ENCODE measurements around the gene FBXL20.

DNA sequence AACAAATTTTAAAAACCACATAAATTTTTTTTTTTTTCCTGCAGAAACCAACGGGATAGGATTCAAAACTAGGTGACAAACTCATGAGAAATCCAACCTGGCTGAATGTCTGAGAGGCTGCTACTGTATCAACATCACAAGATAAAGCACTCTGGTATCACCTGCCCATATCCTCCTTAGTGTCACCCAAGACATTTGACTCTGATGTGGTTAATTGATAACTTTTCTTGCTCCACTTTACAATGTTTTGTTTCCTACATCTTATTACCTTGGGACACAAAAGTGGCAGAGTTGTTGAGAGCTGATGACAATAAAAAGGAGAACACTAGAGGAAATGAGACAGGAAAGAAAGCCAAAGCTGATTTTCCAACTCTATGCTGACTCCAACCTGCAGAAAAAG is 4.0 kb upstream of the FBXL20 start:
- TF ChIP-seq, protein P1, sequence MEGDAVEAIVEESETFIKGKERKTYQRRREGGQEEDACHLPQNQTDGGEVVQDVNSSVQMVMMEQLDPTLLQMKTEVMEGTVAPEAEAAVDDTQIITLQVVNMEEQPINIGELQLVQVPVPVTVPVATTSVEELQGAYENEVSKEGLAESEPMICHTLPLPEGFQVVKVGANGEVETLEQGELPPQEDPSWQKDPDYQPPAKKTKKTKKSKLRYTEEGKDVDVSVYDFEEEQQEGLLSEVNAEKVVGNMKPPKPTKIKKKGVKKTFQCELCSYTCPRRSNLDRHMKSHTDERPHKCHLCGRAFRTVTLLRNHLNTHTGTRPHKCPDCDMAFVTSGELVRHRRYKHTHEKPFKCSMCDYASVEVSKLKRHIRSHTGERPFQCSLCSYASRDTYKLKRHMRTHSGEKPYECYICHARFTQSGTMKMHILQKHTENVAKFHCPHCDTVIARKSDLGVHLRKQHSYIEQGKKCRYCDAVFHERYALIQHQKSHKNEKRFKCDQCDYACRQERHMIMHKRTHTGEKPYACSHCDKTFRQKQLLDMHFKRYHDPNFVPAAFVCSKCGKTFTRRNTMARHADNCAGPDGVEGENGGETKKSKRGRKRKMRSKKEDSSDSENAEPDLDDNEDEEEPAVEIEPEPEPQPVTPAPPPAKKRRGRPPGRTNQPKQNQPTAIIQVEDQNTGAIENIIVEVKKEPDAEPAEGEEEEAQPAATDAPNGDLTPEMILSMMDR (IDR thresholded peaks at IDR 0.05) = no peak
- TF ChIP-seq POLR2A (IDR thresholded peaks at IDR 0.05) = no peak
- TF ChIP-seq POLR2AphosphoS5 (IDR thresholded peaks at IDR 0.05) = no peak

All from breast epithelium (tissue), 3 donors.